ENCODE results near the gene BTBD2.

DNA sequence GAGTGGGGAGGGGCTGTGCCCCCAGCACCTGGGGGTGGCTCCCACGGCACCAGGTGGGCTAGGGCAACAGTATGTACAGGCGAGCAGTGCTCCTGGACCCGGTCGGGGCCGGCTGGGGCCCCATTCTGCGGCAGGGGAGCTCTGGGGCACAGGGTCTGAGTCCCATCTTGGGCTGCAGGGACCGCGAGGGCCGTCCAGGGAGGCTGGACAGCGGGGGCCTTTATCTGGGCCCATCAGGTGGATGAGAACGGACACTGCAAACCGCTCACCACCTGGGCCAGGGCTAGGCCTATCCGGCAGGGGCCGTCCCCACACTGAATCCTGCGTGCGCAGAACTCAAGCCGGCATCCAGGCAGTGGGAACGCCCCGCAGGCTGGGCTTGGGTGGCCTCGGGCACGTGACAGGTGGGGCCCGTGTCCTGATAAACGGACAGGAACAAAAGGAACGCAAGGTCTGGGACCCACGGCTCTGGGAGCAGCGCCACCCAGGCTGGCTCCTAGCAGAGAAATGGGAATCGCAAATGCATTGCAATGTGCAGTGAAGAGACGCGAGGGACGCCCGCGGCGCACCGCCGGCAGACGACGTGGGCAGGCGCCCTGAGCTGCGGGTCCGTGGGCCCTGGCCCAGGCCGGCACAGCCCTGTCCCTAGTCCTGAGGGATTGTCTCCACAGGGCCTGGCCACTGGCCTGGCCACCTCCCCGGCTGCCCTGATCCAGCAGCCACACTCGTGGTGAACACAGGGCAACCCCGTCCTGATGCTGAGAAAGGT lies 29.7 kb downstream of the BTBD2 start:
- TF ChIP-seq GATA3 (IDR thresholded peaks at IDR 0.05; ENCODE audit: low read depth, low read length) (no peak), GATA2 (IDR thresholded peaks at IDR 0.05; ENCODE audit: low read depth, low read length) (no peak)

Data from SH-SY5Y (cell line).